GM12891 (cell line): Measurements from ENCODE around the gene DAZAP1.

Experiments
- PAX5 ChIP-seq: IDR thresholded peaks from 2 replicates; pipeline ENCODE4 v1.6.1; 2011; ENCODE audit warnings: low read length, moderate library complexity, mild to moderate bottlenecking; ENCODE audit not compliant: insufficient read depth, severe bottlenecking
- POLR2A ChIP-seq: IDR thresholded peaks from 2 replicates; pipeline ENCODE4 v1.6.1; 2011; ENCODE audit warnings: low read depth, low read length, control low read depth
- POLR2AphosphoS5 ChIP-seq: IDR thresholded peaks from 2 replicates; pipeline ENCODE4 v1.6.1; 2011; ENCODE audit warnings: low read depth, low read length, control low read depth
- POU2F2 ChIP-seq: IDR thresholded peaks from 2 replicates; pipeline ENCODE4 v1.6.1; 2011; ENCODE audit warnings: low read depth, mild to moderate bottlenecking, control low read depth, low read length, moderate library complexity
- TAF1 ChIP-seq: IDR thresholded peaks from 2 replicates; pipeline ENCODE4 v1.6.1; 2011; ENCODE audit warnings: low read depth, low read length, control low read depth

- TF ChIP-seq POLR2A (no peak), POLR2AphosphoS5 (no peak), POU2F2 (no peak), TAF1 (no peak), PAX5 (no peak)
Observed at GRCh38 chr19:1399745-1400144, 7.6 kb upstream of the DAZAP1 start.
